ENCODE data around the gene PSENEN.

The PSENEN gene

DNA sequence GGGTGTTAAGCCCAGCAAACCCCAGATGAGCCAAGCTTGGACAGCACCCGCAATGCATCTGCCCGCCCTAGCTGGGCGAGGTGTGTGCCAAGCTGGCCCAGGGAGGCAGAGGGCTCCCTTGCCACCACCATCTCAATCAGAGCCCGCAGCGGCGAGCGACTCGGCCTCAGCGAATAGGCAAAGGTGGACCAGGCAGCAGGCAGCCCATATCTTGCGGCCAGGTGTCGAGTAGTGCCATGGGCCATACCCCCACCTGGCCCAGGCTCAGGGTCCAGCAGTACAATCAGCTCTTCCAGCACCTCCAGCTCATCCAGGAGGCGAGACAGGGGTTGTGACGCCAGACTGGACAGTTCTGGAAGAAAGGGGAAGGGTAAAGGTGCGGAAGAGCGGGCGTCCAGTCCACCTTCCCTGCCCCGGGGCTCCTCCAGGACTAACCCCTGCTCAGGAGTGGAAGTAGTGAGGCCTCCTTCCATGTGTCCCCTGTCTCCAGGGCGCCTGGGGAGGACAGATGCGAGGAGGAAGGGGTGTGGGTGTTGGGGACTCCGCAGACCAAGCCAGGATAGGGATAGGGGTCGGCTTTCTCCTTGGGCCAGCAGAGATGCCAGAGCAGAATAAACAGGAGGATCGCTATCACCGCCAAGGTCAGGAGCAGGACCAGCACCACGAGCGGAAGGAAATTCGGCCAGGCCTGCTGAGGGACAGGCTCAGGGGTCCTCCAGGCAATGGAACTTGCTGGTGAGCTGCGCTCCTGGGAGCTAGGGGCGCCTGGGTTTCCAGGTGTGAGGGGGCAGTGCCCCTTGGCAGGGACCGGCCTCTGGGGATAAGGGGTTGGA, 6.0 kb upstream of the PSENEN start:
- Histone ChIP-seq H3K27me3 (ENCODE audit: control insufficient read depth, insufficient read depth, low read length) (no peaks in the 10 kb centered on the region), H3K36me3 (ENCODE audit: control insufficient read depth, insufficient read depth, low read length) (peaks cover 34% of the 10 kb centered on the region), H3K4me1 (ENCODE audit: control insufficient read depth, insufficient read depth, low read length) (no peaks in the 10 kb centered on the region), H3K4me3 (ENCODE audit: low read depth, low read length) (peak overlapping the region; percentile 88), H3K9ac (ENCODE audit: low read depth, low read length) (peak overlapping the region; percentile 47), H3K9me3 (ENCODE audit: control insufficient read depth, insufficient read depth, low read length) (no peaks in the 10 kb centered on the region)

- no peaks in the 10 kb centered on the region for H3K27me3 ChIP-seq (ENCODE audit: control insufficient read depth, insufficient read depth, low read length)
- peak overlapping the region; percentile 88 for H3K4me3 ChIP-seq (ENCODE audit: low read depth, low read length)
- H3K9me3 ChIP-seq (ENCODE audit: control insufficient read depth, insufficient read depth, low read length) = no peaks in the 10 kb centered on the region
- H3K9ac ChIP-seq (ENCODE audit: low read depth, low read length) = peak overlapping the region; percentile 47
- no peaks in the 10 kb centered on the region for H3K4me1 ChIP-seq (ENCODE audit: control insufficient read depth, insufficient read depth, low read length)
- H3K36me3 ChIP-seq (ENCODE audit: control insufficient read depth, insufficient read depth, low read length) = peaks cover 34% of the 10 kb centered on the region
These were observed 5.4 kb upstream of the PSENEN start for GRCh38 chr19:35740108-35740422.

- Histone ChIP-seq H3K4me1 (ENCODE audit: control insufficient read depth, insufficient read depth, low read length) (no peaks in the 10 kb centered on the region), H3K4me3 (ENCODE audit: low read depth, low read length) (peak overlapping the region; percentile 88), H3K9ac (ENCODE audit: low read depth, low read length) (peak overlapping the region; percentile 73), H3K9me3 (ENCODE audit: control insufficient read depth, insufficient read depth, low read length) (no peaks in the 10 kb centered on the region), H3K36me3 (ENCODE audit: control insufficient read depth, insufficient read depth, low read length) (peaks cover 30% of the 10 kb centered on the region), H3K27me3 (ENCODE audit: control insufficient read depth, insufficient read depth, low read length) (no peaks in the 10 kb centered on the region)
These were observed 4.8 kb upstream of the PSENEN start for GRCh38 chr19:35740423-35741202.

DNA sequence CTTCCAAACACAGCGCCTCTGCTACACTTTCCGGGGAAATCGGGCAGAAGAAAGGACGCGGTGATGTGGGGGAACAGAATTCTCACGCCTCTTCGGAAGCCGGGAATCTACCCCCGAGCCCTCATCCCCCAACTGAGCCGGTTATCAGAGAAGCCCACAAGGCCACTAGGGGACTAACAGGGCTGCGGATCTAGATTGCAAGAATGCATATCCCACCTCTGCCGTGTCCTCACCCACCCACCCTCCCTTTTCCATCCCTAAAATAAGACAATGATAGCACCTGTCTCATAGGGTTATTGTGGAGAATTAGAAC, 4.3 kb upstream of the PSENEN start:
- peak overlapping the region; percentile 73 for H3K9ac ChIP-seq (ENCODE audit: low read depth, low read length)
- H3K4me1 ChIP-seq (ENCODE audit: control insufficient read depth, insufficient read depth, low read length) = peaks cover 1% of the 10 kb centered on the region
- H3K4me3 ChIP-seq (ENCODE audit: low read depth, low read length) = peak overlapping the region; percentile 88

DNA sequence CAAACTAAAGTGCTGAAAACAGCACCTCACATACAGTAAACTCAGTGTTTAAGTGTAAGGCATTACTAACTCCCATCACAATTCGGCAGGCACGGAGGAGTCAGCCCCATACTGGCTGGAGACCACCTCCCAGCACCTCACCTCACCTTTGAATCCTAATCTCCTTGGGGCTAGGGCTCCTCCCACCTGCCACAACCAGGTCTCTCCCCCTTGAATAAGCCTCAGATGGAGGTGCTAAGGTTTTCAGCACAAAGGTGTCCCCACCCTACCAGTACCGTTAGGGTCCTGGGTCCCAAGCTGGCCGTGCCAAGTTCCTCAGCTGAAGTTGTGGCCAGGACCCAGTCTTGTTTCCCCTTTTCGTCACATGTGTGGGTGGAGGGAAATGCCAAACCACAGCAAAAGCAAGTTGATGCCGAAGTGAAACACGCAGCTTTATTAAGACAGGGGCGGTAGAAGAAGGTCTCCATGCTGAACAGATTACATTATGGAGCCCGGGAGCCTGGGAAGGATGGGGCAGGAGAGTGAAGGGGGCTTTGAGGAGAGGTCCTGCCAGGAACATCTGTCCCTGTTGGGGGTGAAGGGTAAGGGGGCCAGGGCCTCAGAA, 3.2 kb upstream of the PSENEN start, which contains the start of gene IGFLR1:
TSS of gene IGFLR1 (minus strand) at position 332 of the 604 bp plus-strand sequence. CDS start 1,272 bp downstream, outside the sequence.
- Histone ChIP-seq H3K9ac (ENCODE audit: low read depth, low read length) (no peak within 1 kb of the TSS), H3K4me1 (ENCODE audit: control insufficient read depth, insufficient read depth, low read length) (peaks cover 4% of the 10 kb centered on the region), H3K27me3 (ENCODE audit: control insufficient read depth, insufficient read depth, low read length) (no peaks in the 10 kb centered on the region), H3K9me3 (ENCODE audit: control insufficient read depth, insufficient read depth, low read length) (no peaks in the 10 kb centered on the region), H3K4me3 (ENCODE audit: low read depth, low read length) (peak within 1 kb of the TSS; percentile 88), H3K36me3 (ENCODE audit: control insufficient read depth, insufficient read depth, low read length) (peaks cover 21% of the 10 kb centered on the region)

More for the DNA sequence above, 4.3 kb upstream of the PSENEN start:
- Histone ChIP-seq H3K9me3 (ENCODE audit: control insufficient read depth, insufficient read depth, low read length) (no peaks in the 10 kb centered on the region), H3K36me3 (ENCODE audit: control insufficient read depth, insufficient read depth, low read length) (peaks cover 30% of the 10 kb centered on the region), H3K27me3 (ENCODE audit: control insufficient read depth, insufficient read depth, low read length) (no peaks in the 10 kb centered on the region)

- H3K27me3 ChIP-seq (ENCODE audit: control insufficient read depth, insufficient read depth, low read length) = no peaks in the 10 kb centered on the region
- H3K4me1 ChIP-seq (ENCODE audit: control insufficient read depth, insufficient read depth, low read length) = peaks cover 4% of the 10 kb centered on the region
- no peak overlapping the region for H3K9ac ChIP-seq (ENCODE audit: low read depth, low read length)
- H3K9me3 ChIP-seq (ENCODE audit: control insufficient read depth, insufficient read depth, low read length) = no peaks in the 10 kb centered on the region
- peak overlapping the region; percentile 65 for H3K4me3 ChIP-seq (ENCODE audit: low read depth, low read length)
- H3K36me3 ChIP-seq (ENCODE audit: control insufficient read depth, insufficient read depth, low read length) = peaks cover 5% of the 10 kb centered on the region
These were observed 1.6 kb upstream of the PSENEN start for GRCh38 chr19:35743640-35744429.

DNA sequence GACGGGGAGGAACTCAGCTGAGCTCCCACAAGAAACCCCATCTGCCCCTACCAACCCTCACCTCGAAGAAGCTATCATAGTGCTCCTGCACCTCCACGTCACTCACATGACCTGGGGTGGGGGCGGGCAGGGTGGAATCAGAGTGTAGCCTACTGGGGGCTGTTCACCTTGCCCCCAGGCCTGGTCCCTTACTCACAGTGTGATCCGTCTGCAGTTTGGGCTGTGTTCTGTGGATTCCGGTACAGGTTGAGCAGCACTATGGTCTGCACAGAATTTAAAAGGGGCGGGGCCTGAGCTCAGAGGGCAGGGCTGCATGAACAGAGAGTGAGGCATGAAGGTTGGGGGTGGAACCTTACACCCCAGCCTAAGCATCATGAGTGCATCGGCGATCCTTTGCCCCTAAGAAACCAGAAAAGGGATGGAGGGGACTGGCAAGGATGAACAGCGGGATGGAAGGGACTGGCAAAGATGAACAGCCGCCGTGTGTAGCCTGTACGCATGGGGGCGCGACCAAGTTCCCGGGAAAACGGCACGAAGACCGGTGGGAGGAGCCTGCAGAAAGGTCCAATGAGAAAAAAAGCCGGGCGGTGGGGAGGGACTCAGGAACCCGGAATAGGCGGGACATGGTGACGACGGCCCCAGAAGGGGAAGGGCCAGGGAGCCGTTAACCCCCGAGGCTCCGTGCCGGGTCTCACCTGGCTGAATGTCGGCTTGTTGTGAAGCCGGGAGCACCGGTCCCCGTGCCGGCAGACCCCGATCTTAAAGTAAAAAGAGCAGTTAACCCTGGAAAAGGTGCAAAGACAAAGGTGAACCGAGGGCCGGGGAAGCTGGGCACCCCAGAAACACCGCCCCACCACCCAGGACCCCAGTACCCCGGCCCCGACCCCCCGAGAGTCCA, 772 bp upstream of the PSENEN start:
- H3K4me1 ChIP-seq (ENCODE audit: control insufficient read depth, insufficient read depth, low read length) = peaks cover 4% of the 10 kb centered on the region
- no peaks in the 10 kb centered on the region for H3K9me3 ChIP-seq (ENCODE audit: control insufficient read depth, insufficient read depth, low read length)
- H3K4me3 ChIP-seq (ENCODE audit: low read depth, low read length) = peak overlapping the region; percentile 65
- H3K27me3 ChIP-seq (ENCODE audit: control insufficient read depth, insufficient read depth, low read length) = no peaks in the 10 kb centered on the region
- H3K36me3 ChIP-seq (ENCODE audit: control insufficient read depth, insufficient read depth, low read length) = no peaks in the 10 kb centered on the region
- peak overlapping the region; percentile 66 for H3K9ac ChIP-seq (ENCODE audit: low read depth, low read length)

GRCh38 chr19:35746087-35746462, 624 bp downstream of the PSENEN start:
- Histone ChIP-seq H3K9ac (ENCODE audit: low read depth, low read length) (peak overlapping the region; percentile 66), H3K9me3 (ENCODE audit: control insufficient read depth, insufficient read depth, low read length) (no peaks in the 10 kb centered on the region), H3K27me3 (ENCODE audit: control insufficient read depth, insufficient read depth, low read length) (no peaks in the 10 kb centered on the region), H3K4me1 (ENCODE audit: control insufficient read depth, insufficient read depth, low read length) (peaks cover 4% of the 10 kb centered on the region), H3K4me3 (ENCODE audit: low read depth, low read length) (peak overlapping the region; percentile 86), H3K36me3 (ENCODE audit: control insufficient read depth, insufficient read depth, low read length) (no peaks in the 10 kb centered on the region)

GRCh38 chr19:35746531-35746930, 1.1 kb downstream of the PSENEN start:
- Histone ChIP-seq H3K4me3 (ENCODE audit: low read depth, low read length) (peak overlapping the region; percentile 86), H3K27me3 (ENCODE audit: control insufficient read depth, insufficient read depth, low read length) (no peaks in the 10 kb centered on the region), H3K4me1 (ENCODE audit: control insufficient read depth, insufficient read depth, low read length) (peaks cover 4% of the 10 kb centered on the region), H3K9ac (ENCODE audit: low read depth, low read length) (peak overlapping the region; percentile 66), H3K9me3 (ENCODE audit: control insufficient read depth, insufficient read depth, low read length) (no peaks in the 10 kb centered on the region), H3K36me3 (ENCODE audit: control insufficient read depth, insufficient read depth, low read length) (no peaks in the 10 kb centered on the region)

DNA sequence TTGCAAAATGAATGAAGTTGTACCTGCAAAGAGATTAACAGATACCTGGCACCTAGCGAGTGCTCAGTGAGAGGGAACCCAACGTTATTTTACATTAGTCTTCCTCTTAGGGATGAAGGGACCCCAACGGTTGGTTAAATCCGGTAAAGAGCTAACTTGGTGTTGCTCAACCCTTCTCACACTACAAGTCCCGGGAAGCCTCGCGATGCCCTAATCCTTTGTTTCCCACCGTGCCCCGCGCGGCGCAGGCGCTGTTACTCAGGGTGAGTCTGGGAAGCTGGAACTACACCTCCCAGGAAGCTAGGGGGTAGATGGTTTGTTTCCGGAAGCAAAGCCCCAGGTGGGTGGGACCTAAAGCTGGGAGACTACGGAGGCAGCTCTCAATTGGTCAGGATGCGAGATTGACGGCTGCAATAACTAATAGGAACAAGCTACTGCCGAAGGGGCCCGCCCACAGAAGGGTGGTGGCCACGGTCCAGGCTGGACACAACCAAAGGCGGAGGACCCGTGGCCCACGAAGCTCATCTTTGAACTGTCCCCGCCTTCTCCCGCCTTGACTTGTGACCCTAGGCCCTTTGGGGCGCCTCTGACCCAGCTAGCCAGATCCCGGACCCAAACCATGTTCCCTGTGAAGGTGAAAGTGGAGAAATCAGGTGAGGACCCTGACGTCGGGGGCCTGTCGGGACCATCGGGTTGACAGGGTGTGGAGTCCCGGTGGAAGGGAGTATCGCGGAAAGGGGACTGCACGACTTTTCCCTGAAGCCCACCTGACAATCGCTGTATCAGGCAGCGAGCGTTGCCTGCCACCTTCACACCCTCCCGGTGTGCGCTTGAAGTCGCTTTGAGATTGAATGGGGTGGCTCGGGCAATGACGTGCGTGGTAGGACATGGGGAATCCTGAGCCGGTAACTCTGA, 2.9 kb downstream of the PSENEN start, which contains the start of gene LIN37:
TSS of gene LIN37 (plus strand) at position 471 of the 915 bp plus-strand sequence. CDS start at position 620, 149 bp downstream.
- peak within 1 kb of the TSS; percentile 90 for H3K4me3 ChIP-seq (ENCODE audit: low read depth, low read length)
- no peaks in the 10 kb centered on the region for H3K9me3 ChIP-seq (ENCODE audit: control insufficient read depth, insufficient read depth, low read length)
- H3K9ac ChIP-seq (ENCODE audit: low read depth, low read length) = peak within 1 kb of the TSS; percentile 4
- peaks cover 3% of the 10 kb centered on the region for H3K36me3 ChIP-seq (ENCODE audit: control insufficient read depth, insufficient read depth, low read length)
- H3K27me3 ChIP-seq (ENCODE audit: control insufficient read depth, insufficient read depth, low read length) = no peaks in the 10 kb centered on the region
- peaks cover 4% of the 10 kb centered on the region for H3K4me1 ChIP-seq (ENCODE audit: control insufficient read depth, insufficient read depth, low read length)

Measured in iPS-15b (cell line).